A204.1 (cell line): ENCODE data around the gene GAPDHS.

Experiments
- FAIRE-seq: peaks from 2 replicates; lab custom pipeline; 2012; peaks lifted over from hg19 to GRCh38; lab: Jason Lieb, UNC

The GAPDHS gene

DNA sequence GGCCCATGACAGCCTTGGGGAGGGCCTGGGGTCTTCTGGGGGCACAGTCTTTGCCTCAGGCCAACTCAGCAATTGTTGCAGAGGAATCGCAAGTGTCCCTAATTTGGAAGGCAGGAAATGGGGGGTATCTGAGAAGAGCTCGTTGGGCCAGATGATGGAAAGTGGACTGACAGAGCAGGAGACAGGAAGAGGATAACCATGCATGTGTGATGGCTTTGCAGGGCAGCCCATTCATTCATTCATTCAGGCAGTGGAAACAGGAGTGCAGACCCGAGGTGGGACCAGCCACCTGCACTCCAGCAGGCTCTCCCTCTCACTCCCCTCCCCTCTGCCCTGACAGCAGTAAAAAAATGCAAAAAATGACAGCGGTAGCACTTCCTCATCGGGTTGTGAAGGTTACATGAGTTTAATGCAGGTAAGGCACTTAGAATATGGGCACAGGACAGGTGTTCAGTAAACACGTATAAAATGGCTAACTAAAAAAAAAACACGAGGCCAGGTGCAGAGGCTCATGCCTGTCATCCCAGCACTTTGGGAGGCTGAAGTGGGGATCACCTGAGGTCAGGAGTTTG, 7.2 kb downstream of the GAPDHS start:
- no peak for FAIRE-seq

DNA sequence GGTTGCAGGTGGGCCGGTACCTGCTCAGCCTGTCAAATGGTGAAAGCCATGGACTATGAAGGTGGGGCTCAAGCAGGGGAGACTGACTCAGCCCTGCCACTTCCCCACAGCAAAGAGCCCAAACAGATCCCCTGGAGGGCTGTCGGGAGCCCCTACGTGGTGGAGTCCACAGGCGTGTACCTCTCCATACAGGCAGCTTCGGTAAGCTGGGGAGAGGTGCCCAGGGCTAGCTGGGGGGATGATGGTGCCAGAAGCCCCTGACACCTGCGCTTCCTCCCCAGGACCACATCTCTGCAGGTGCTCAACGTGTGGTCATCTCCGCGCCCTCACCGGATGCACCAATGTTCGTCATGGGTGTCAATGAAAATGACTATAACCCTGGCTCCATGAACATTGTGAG, 9.0 kb downstream of the GAPDHS start:
- FAIRE-seq, result no peak

DNA sequence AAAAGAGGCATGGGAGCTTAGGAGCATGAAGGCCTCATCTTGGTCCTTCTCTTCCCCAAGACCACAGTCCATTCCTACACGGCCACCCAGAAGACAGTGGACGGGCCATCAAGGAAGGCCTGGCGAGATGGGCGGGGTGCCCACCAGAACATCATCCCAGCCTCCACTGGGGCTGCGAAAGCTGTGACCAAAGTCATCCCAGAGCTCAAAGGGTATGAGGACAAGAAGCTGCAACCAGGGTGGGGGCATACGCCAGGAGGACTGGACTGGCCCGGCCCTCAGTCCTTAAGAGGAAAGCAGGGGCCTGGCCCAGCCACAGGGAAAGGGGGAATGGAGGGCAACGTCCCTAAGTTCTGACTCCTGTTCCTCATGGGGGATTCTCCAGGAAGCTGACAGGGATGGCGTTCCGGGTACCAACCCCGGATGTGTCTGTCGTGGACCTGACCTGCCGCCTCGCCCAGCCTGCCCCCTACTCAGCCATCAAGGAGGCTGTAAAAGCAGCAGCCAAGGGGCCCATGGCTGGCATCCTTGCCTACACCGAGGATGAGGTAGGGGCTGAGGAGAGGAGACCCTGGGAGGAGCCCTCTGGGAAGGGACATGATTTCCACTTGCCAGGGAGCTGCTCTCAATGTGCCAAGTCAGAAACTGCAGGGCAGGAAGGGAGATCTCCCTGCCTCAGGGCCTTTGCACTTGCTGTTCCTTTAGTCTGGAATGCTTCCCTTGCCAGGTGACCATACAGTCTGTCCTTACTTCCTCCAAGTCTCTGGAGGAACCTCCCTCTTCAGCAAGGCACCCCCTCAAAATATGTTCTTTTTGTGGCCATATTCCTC, 10.2 kb downstream of the GAPDHS start:
- FAIRE-seq, result no peak

DNA sequence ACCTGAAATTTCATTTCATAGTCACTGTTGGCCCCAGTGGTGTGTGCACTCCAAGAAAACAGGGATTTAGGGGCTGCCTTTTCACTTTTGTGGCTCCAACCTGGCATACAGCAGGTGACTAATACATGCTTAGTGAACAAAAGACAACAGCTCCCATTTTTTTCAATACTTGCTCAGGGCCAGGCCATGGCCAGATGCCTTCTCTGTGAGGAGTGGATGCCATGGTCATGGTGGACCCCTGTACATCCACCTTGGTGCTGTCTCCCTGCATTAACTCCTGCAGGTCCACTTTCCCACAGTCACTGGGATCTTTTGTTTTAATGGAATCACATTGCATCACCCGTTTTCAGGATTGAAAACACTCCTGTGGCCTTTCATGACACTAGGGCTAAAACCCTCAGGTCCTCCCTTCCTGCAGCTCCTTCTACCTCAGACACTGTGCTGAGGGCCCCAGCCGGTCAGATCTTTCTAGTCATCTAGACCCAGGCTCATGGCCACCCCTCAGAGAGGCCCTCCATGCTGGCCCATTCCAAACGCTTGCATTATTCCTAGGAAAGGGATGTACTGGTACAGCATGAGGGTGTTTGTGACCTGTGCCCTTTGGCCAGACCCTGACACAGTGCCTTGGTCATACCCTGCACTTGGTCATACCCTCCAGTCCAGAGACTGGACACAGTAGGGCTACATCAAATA, 11.0 kb downstream of the GAPDHS start:
- FAIRE-seq, result no peak

GRCh38 chr19:35545001-35545854, 12.0 kb downstream of the GAPDHS start, which contains the start of gene TMEM147:
Gene TMEM147, plus strand, starts transcription at chr19:35545626. Its CDS starts 114 bp downstream, at chr19:35545740.
- FAIRE-seq, result no peak

GRCh38 chr19:35545855-35546381, 12.7 kb downstream of the GAPDHS start:
- FAIRE-seq, result no peak

DNA sequence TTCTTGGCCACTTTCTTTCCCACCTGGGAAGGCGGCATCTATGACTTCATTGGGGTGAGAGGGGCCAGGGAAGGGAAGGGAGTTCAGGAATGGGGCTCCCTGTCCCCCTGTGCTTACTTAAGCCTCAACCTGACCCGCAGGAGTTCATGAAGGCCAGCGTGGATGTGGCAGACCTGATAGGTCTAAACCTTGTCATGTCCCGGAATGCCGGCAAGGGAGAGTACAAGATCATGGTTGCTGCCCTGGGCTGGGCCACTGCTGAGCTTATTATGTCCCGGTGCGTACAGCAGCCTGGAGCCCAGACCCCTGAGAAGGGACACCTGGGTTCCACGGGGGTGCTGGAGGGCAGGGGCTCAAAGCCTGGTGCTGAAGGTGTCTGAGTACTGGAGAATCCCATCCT, 13.3 kb downstream of the GAPDHS start:
- no peak for FAIRE-seq

DNA sequence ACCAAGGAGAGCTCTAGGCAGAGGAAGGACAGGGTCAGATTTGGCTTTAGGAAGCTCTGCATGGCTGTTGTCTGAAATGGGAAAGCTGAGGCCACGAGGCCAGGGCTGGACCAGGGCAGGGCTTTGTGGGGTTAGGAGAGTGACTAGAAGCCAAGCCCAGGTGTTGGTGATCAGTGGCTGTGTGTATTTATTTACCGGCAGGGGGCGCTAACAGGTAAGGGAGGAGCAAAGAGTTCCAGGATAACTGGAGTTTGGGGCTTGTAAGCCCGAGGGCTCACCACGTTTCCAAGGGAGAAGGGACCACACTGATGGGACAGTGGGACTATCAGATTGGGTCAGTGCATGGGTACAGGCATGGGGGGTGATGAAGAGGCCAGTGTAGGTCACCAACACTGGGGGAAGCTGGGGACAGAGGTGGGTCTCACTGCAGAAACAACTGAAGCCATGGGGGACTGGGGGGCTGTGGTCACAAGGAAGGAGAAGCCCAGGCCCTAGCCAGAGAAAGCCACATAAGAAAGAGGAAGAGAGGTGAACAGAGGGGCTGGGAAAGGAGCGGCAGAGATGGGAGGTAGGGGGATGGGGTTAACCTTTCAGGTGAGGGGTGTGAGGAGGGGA, 16.0 kb downstream of the GAPDHS start:
- no peak for FAIRE-seq

DNA sequence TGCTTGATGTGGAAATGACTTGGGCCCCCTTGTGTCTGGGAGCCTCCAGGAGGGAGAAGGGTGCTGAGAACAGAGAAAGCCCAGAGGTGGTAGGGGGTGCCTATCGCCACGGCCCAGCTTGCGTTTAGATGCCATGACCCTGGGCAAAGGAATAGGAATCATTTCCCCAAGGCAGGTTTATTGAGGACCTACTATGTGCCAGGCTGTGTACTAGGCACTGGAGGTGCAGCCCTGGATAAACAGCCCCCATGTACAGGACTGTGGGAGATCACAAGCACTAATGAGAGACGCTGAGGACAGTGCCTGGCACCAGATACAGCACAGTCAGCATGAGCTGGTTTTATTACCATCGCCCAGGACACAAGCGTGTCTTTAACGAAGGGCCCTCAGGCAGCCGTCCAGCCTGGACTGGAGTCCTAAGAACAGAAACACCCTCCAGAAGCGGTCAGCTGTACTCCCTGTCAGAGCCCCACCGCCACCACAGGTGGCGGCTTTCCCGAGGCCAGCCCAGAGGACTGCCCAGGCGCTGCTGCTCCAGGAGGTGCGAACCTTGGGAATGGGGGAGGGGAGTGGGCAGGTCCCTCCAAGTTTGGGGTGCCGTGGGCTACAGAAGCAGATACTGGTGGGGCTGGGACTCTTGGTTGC, 16.7 kb downstream of the GAPDHS start:
- no peak for FAIRE-seq

DNA sequence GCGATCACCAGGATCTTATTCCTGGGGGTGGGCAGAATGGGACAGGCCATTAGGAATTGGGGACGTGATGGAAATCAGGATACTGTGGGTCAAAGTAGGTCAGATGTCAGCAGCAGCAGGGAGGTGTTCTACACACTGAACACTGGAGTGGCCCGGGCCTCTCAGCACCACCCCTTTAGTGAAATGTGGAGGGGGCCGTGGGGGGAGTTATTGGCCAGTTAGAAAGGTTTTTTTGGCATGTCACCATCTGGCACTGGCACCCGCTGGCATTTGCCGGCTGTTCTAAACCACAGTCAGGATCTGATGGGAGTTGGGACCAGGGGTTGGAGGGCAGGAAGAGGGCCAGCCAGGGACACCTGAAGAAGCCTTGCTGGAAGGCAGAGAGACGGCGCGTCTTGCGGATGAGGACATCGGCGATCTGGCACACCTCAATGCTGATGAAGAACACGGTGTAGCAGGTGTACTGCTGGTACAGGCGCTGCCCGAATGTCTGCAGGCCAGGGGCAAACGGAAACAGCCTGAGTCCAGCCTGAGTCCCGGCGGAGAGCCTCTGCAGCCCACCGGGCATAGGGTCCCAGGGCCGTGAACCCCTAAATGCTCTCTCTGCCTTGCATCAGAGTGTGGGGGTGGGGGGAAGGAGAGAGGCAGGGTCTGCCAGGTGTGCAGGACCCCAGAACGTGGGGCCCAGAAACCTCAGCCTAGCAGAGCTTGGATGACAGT, 18.0 kb downstream of the GAPDHS start:
- FAIRE-seq, result no peak

DNA sequence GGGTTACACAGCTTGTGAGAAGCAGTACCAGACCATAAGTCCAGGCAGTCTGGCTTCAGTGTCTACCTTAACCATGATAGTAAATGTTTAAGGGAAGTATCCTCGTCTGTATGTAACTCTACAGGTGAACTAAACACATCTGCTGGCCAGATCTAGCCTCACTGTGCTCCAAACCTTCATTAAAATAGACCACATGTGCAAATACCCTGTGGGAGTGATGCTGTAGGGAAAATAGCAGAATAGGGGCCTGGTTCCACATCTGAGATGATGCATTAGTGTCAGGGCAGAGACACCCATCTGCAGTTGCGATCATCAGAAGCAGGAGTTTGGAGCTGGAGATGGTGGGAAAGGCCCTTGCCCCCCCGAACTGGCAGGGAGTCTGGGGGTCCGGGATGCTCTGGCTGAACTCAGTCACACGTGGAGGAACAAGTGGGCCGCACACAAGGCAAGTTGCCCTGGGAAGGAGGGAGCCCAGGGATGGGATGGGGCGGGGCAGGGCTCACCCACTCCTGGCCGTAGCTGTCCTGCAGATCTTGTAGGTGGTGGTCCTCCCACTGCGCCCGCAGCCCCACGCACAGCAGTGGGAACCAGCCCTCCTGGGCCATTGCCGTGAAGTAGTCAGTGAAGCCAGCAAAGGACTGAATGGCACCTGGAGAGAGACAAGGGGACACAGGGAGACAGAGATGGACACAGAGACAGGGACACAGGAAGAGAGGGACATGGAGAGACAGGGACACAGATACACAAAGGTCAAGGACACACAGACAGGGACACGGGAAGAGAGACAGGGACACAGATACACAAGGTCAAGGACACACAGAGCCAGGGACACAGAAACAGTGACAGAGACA, 19.5 kb downstream of the GAPDHS start:
- no peak for FAIRE-seq

- FAIRE-seq, result no peak
Observed at GRCh38 chr19:35553385-35554000, 20.2 kb downstream of the GAPDHS start.

GRCh38 chr19:35554076-35554475, 20.8 kb downstream of the GAPDHS start:
- FAIRE-seq, result no peak

- no peak for FAIRE-seq
Observed at GRCh38 chr19:35555301-35556005, 22.2 kb downstream of the GAPDHS start.

DNA sequence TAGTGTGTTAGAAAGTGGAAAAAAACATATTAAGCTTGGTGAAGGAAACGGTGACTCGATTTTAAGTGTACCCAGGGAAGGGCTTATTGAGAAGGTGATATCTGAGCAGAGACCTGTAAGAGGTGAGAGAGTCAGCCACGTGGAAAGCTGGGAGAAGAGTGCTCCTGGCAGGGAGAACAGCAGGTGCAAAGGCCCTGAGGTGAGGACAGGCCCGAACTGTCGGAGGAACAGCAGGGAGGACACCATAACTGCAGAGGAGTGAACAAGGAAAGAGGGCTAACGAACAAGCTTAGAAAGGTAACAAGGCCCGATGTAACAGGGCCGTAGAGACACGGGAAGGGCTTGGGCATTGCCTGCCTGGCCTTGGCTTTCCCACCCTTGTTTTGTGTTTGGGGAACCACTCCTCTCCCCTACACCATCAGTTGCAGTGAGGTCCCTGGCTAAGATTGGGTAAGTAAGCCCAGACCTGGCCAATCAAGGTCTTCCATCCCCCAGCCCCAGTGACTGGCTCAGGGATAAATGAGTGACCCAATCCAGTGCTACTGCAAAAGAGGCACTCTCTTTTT, 22.9 kb downstream of the GAPDHS start:
- no peak for FAIRE-seq

DNA sequence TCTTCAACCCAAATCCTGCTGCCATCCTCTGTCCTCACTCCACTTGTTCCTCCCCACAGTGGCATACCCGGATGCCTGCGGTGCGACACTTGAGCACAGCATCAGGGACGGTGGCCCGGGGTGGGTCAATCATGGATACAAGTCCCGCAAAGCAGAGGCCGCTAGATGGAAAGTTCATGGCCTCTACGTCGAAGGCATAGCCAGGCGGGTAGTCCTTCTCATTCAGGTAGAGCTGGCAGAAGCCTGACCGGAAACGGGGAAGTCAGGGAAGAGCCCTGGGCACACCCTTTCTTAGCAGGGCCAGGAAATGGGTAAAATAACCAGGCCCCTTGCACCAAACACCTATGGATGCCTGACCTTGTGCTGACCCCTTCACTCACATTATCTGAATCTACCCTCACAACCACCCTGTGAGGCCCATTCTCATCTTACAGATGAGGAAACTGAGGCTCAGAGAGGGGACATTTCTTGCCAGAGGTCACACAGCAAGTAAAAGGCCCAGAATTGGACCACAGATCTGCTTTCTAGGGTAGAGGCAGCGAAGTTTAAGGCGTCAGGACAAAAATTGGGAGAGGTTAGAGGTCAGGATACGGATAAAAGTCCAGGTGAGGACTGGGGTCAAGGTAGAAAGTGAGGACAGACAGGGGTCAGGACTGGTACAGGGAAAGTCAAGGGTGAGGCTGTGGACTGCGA, 23.7 kb downstream of the GAPDHS start:
- no peak for FAIRE-seq
